Germinal center (tissue), 1 donor: ENCODE data around the gene C9.
"Not testable (repeated sequence)": the region's sequence is repeated elsewhere in the genome, so short reads cannot be mapped to it uniquely, and the experiment has no call there.

Source experiments
- DNase-seq: peaks from one replicate; pipeline ENCODE4 v3.0.0; 2012; ENCODE audit warnings: mixed read lengths, low spot score

The C9 gene

DNA sequence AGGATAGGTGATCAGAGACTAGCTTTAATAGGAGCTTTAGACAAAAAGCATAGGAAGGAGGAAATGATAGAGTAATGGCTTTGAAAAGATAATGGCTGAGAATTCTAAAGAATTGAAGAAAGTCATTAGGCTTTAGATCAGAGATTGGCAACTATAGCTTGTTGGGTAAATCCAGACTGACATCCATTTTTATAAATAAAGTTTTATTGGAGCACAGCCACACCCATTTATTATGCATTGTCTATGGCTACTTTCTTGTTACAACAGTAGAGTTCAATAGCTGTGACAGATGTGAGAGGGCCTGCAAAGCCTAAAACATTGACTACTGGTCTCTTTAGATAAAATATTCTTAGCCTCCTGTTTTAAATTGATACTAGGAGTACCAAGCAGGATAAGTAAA, 104.2 kb downstream of the C9 start:
- DNase-seq = no peak

DNA sequence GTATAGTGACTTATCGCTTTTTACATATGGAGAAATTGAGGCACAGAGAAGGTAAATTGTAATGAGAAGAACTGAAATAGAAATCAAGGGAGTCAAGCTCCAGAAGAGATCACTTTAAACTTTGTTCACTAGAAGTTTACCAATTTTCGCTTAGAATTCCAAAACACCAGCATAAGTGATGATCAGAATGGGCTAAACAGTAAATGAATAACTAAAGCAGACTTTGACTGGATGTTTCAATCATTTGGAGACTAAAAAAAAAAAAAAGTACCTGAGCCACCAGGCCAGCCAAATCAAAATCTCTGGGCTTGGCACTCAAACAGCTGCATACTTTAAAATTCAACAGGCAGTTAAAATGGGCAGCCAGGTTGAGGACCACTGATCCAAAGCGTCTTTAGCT, 106.7 kb downstream of the C9 start:
- no peak for DNase-seq

DNA sequence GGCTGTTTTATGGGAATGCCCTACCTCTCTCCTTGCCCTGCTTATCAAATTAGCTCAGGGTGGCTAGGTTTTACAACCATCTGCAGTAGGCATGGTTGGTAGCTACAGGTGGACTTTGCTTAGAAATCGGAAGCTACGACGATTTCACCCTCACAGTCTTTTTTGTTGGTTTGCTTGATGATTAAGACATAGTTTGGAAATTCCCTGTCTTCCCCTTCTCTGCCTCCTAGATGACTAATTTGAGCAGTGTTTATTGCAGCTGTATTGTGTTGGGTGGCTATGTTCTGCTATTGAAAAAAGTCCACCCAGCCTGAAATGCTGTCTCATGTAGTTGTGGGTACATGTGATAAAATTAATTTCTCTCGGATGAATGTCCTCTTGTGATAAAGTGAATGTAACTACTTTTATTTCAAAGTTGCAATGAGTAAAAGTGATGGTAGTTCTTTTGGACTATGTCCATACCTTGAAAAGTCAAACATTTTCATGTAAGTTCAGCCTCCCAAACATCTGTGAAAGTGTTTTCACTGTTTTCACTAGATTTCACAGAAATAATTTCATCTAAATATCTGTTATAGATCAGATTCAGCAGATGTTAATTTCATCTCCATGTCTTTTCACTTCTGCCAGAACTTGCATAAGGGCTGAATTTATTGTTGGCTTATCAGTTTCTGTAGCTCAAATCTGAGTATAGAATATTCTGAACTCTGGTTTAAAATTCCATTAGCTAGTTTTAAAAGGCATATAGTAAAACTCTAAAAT, 107.6 kb downstream of the C9 start:
- no peak for DNase-seq

DNA sequence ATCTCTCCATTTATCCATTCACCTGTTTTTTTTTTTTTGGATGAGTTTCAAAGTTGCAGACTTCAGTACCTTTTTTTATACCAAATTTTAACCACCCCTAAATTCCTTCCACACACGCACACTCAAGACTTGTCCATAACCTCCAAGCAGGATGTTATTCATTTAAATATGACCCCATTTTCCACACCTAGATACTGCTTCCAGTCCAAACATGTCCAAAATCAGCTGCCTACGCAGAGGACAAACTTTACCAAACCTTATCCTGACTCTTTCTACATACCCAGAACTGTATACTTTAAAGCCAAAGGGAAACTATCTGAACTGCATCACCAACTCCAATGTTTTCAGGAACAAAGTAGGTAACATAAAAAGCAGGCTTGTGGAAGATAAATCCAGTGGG, 108.9 kb downstream of the C9 start:
- no peak for DNase-seq

DNA sequence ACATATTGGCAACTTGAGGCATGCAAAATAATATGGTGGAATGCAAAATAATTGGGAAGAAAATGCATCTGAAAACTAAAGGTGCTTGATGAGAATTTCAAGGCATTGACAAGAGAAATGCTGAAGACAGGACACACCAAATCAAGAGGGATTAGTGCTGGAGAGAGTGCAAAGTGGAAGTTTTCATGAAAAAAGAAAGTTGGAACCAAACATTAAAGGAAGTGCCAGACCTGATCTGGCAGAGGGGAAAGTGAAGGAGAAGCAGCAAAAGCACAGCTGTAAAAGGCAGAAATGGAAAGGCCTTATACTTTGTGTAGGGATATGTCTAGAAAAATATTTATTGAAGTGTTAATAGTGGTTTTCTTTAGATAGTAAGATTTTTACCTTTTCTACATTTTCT, 109.6 kb downstream of the C9 start:
- no peak for DNase-seq

DNA sequence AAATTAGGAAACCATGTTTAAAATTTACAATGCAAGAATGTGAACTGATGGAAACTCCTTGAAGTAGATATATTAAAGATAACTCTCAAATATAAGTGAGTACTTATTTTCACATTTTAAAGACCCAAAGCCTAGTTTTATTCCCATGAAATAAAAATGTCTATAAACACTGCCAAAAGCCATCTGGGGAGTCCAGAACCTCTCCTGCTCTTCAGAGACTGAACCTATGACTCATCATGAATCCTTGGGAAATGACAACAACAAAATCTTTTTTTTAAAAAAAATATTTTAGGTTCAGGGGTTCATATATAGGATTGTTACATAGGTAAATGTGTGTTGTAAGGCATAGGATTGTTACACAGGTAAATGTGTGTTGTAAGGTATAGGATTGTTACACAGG, 111.1 kb downstream of the C9 start:
- DNase-seq = no peak

- no peak for DNase-seq
Observed at GRCh38 chr5:39249564-39250274, 114.6 kb downstream of the C9 start.

DNA sequence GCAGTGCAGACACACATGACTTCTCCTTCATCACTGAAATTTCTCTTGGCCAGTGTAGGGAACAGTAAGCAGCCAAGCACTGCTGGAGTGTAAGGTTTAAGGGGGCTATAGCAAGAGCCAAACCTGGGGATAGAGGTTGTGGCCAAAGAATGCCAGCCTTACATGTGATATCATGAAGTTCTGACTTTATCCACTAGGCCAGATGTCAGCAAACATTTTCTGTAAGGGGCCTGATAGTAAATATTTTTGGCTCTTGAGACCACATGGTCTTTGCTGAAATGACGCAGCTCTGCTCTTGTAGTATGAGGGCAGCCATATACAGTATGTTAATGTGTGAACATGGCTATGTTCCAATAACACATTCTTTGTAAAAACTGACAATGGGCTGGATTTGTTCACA, 115.2 kb downstream of the C9 start:
- no peak for DNase-seq

DNA sequence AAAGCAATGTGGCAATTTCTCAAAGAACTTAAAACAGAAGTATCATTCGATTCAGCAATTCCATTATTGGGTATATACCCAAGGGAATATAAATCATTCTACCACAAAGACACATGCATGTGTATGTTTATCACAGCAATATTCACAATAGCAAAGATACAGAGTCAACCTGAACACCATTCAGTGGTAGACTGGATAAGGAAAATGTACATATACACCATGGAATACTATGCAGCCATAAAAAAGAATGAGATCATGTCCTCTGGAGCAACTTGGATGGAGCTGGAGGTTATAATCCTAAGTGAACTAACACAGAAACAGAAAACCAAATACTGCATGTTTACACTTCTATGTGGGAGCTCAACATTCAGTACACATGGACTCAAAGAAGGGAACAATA, 123.5 kb downstream of the C9 start:
- DNase-seq = no peak

DNA sequence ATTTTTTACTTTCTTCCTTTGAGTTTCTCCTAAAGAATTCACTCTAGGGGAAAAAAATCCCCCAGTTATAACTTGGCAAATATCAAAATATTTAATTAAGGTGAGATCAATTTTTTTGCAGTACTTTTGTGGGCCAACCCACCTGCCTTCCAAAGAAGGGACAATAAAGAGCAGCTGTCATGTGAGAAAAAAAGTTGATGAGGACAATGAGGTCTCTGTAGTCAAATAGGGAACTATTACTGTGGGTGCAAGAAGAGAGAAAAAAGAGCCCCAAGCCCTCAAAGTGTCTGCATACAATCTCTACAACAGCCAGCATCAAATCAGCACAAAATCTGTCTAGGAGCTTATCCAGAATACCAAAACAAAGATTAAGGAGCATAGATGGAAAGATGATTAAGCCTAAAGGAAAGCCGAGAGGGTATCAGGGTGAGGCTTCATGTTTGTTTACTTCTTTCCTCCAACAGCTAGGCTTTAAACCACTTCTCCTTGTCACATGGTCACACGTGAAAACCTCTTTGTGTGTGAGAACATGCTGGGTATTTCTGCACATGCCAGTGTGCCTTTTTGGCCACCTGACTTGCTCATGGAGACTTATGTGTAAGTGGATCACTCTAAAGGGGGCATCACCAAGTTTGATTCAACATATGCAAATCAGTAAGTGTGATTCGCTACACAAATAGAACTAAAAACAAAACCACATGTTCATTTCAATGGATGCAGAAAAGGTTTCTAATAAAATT, 125.8 kb downstream of the C9 start:
- no peak for DNase-seq

- no peak for DNase-seq
Observed at GRCh38 chr5:39236718-39237117, 127.6 kb downstream of the C9 start.

DNA sequence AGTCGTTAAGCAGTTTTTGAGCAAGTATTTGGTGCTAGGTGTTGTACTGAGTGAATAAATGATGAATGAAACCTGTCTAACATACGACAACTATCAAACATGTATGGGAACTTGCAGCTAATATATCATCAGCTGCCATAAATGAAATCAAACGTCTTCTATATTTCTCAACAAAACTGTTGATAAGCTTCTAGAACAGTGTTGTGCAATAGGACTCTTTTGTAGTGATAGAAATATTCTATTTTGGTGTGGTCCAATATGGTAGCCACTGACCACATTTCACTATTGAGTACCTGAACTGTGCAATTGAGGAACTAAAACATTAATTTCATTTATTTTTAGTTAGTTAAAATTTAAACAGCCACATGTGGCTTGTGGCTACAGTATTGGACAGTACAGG, 128.6 kb downstream of the C9 start:
- no peak for DNase-seq

DNA sequence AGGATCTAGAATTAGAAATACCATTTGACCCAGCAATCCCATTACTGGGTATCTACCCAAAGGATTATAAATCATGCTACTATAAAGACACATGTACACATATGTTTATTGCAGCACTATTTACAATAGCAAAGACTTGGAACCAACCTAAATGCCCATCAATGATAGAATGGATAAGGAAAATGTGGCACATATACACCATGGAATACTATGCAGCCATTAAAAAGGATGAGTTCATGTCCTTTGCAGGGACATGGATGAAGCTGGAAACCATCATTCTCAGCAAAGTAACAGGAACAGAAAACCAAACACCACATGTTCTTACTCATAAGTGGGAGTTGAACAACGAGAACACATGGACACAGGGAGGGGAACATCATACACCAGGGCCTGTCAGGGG, 129.8 kb downstream of the C9 start:
- not testable (repeated sequence) for DNase-seq
